GM21717 (cell line): ENCODE measurements around the gene TOM1.
"Not testable (repeated sequence)": the region's sequence is repeated elsewhere in the genome, so short reads cannot be mapped to it uniquely, and the experiment has no call there.

Source experiments
- ATAC-seq: cut with Tn5 transposase; IDR thresholded peaks from one replicate; pipeline ENCODE4 v1.9.1; 2021; ENCODE audit warnings: mild to moderate bottlenecking, moderate library complexity; ENCODE audit not compliant: unreplicated experiment

TOM1 gene

GRCh38 chr22:35393116-35394010 is 93.7 kb downstream of the TOM1 start:
- ATAC-seq = no peak

GRCh38 chr22:35394011-35394312 is 94.3 kb downstream of the TOM1 start:
- ATAC-seq = no peak

GRCh38 chr22:35394810-35395563 is 95.3 kb downstream of the TOM1 start:
- ATAC-seq = no peak

- not testable (repeated sequence) for ATAC-seq
Observed at GRCh38 chr22:35396622-35397021, 96.9 kb downstream of the TOM1 start.

GRCh38 chr22:35397095-35397904 is 97.6 kb downstream of the TOM1 start:
- no peak for ATAC-seq
